ENCODE measurements around the gene FBXL14. TPM values are rescaled to one million over a fixed set of nuclear protein-coding genes. Genes with fewer than 3 reads are reported as not detected.

FBXL14 gene
- total and polyA plus RNA-seq, 4 donors = 0.67 to 7.5 (median 4.9) TPM

- Histone ChIP-seq H3K36me3 (ENCODE audit: control insufficient read depth in 4 of 4, insufficient read depth in 3 of 4, low read depth in 1 of 4, low read length in 3 of 4) (no peaks in the 10 kb centered on the region), H3K27ac (ENCODE audit: low read depth in 1 of 2, low read length in 2 of 2) (no peak overlapping the region), H3K27me3 (ENCODE audit: control insufficient read depth in 4 of 4, insufficient read depth in 4 of 4, low read length in 3 of 4) (no peaks in the 10 kb centered on the region), H3K9me3 (ENCODE audit: control insufficient read depth in 4 of 4, low read length in 3 of 4) (no peaks in the 10 kb centered on the region), H3K4me3 (ENCODE audit: low read depth in 1 of 3, low read length in 3 of 3) (no peak overlapping the region), H3K9ac (ENCODE audit: low read depth in 1 of 2, low read length in 2 of 2) (no peak overlapping the region), H3K4me1 (ENCODE audit: control insufficient read depth in 4 of 4, insufficient read depth in 4 of 4, low read length in 3 of 4) (peaks cover 3 to 10% (median 6%) of the 10 kb centered on the region in 4 donors)
- TF ChIP-seq REST (IDR thresholded peaks at IDR 0.05) (no peak), HNF4A (conservative IDR thresholded peaks at IDR 0.05) (no peak), JUND (IDR thresholded peaks at IDR 0.05) (no peak), SP1 (IDR thresholded peaks at IDR 0.05) (no peak), HNF4G (IDR thresholded peaks at IDR 0.05) (no peak), ZBTB33 (IDR thresholded peaks at IDR 0.05) (no peak), NR2F2 (IDR thresholded peaks at IDR 0.05) (no peak), TAF1 (conservative IDR thresholded peaks at IDR 0.05) (no peak), CTCF (IDR thresholded peaks at IDR 0.05; ENCODE audit: low read depth, low read length, missing input control) (no peak), RXRA (IDR thresholded peaks at IDR 0.05) (no peak), ATF3 (IDR thresholded peaks at IDR 0.05) (no peak), GABPA (IDR thresholded peaks at IDR 0.05 in 1 of 2, conservative IDR thresholded peaks at IDR 0.05 in 1 of 2) (no peak), EGR1 (IDR thresholded peaks at IDR 0.05; ENCODE audit: low read depth in 2 of 2) (no peak), MAX (IDR thresholded peaks at IDR 0.05) (no peak), FOXA2 (IDR thresholded peaks at IDR 0.05) (no peak), YY1 (IDR thresholded peaks at IDR 0.05) (no peak), FOXA1 (IDR thresholded peaks at IDR 0.05) (no peak), RAD21 (IDR thresholded peaks at IDR 0.05) (no peak)
- DNase-seq (ENCODE audit: low spot score) = no peak
- WGBS = 88% methylated on average over 8 of the region's 8 CpGs
These were observed 71.3 kb downstream of the FBXL14 start for GRCh38 chr12:1523046-1523445.
